Measurements from ENCODE around the gene STARD3.
A peak's percentile ranks its signal among the peaks of the same experiment; 100 is the strongest.
"Not testable (repeated sequence)": the region's sequence is repeated elsewhere in the genome, so short reads cannot be mapped to it uniquely, and the experiment has no call there.

Gene STARD3

GRCh38 chr17:39683295-39683939 lies 46.5 kb downstream of the STARD3 start:
- DNase-seq: no peak
- intact Hi-C loops (cut with DNase I): no loop called here

GRCh38 chr17:39684369-39685192 lies 47.6 kb downstream of the STARD3 start:
- intact Hi-C loops (cut with DNase I): no loop called here
- no peak for DNase-seq

- intact Hi-C loops (cut with DNase I): no loop called here
- DNase-seq: no peak
Observed at GRCh38 chr17:39687101-39687545, 50.2 kb downstream of the STARD3 start.

- peak; percentile 67 to 96 (median 80) for DNase-seq
- intact Hi-C loops (cut with DNase I): loop anchor here (2.0 kb wide), 1 partner anchor 43 kb away; the partner anchor contains the start of gene MIEN1
Observed at GRCh38 chr17:39687546-39688474, 50.9 kb downstream of the STARD3 start, which contains the start of gene PGAP3. Gene PGAP3, minus strand, starts transcription at chr17:39688057. Its CDS starts 43 bp downstream, at chr17:39688014.

- DNase-seq: no peak
- intact Hi-C loops (cut with DNase I): loop anchor here (2.0 kb wide), 1 partner anchor 42 kb away; the partner anchor contains the start of gene MIEN1
Observed at GRCh38 chr17:39688475-39688835, 51.5 kb downstream of the STARD3 start.

- intact Hi-C loops (cut with DNase I): loop anchor here (2.0 kb wide), 1 partner anchor 42 kb away; the partner anchor contains the start of gene MIEN1
- no peak for DNase-seq
Observed at GRCh38 chr17:39688945-39689344, 52.0 kb downstream of the STARD3 start.

GRCh38 chr17:39694593-39694992 lies 57.6 kb downstream of the STARD3 start:
- intact Hi-C loops (cut with DNase I): no loop called here
- no peak for DNase-seq

- no peak for DNase-seq
- intact Hi-C loops (cut with DNase I): no loop called here
Observed at GRCh38 chr17:39695089-39695474, 58.1 kb downstream of the STARD3 start.

- intact Hi-C loops (cut with DNase I): no loop called here
- DNase-seq: no peak
Observed at GRCh38 chr17:39696731-39697130, 59.8 kb downstream of the STARD3 start.

- intact Hi-C loops (cut with DNase I): no loop called here
- peak in 1 of 10 donors; percentile 41 for DNase-seq
Observed at GRCh38 chr17:39697961-39698360, 61.0 kb downstream of the STARD3 start.

GRCh38 chr17:39699157-39699817 lies 62.3 kb downstream of the STARD3 start:
- DNase-seq: peak in 1 of 10 donors; percentile 10
- intact Hi-C loops (cut with DNase I): not testable (repeated sequence)

GRCh38 chr17:39699818-39700147 lies 62.8 kb downstream of the STARD3 start, which contains the start of gene ERBB2:
Gene ERBB2, plus strand, starts transcription at chr17:39700064. Its CDS starts 175 bp downstream, at chr17:39700239.
- intact Hi-C loops (cut with DNase I): no loop called here
- DNase-seq: peak in 2 of 10 donors; percentile 78 to 89

GRCh38 chr17:39700148-39700987 lies 63.4 kb downstream of the STARD3 start:
- peak in 1 of 10 donors; percentile 46 for DNase-seq
- intact Hi-C loops (cut with DNase I): no loop called here

GRCh38 chr17:39701012-39701783 lies 64.3 kb downstream of the STARD3 start:
- intact Hi-C loops (cut with DNase I): no loop called here
- DNase-seq: peak in 1 of 10 donors; percentile 23

GRCh38 chr17:39701784-39702422 lies 65.0 kb downstream of the STARD3 start:
- intact Hi-C loops (cut with DNase I): no loop called here
- peak in 1 of 10 donors; percentile 23 for DNase-seq

- peak in 1 of 10 donors; percentile 8 for DNase-seq
- intact Hi-C loops (cut with DNase I): no loop called here
Observed at GRCh38 chr17:39702901-39703893, 66.3 kb downstream of the STARD3 start.

Measured in posterior cingulate gyrus (tissue), 11 donors.